Caki2 (cell line): ENCODE measurements around the gene DNAJC9. TPM values are rescaled to one million over a fixed set of nuclear protein-coding genes. Genes with fewer than 3 reads are reported as not detected.
A peak's percentile ranks its signal among the peaks of the same experiment; 100 is the strongest.

ENCODE experiments used
- DNase-seq: peaks from one replicate; pipeline ENCODE4 v3.0.0-alpha.2; 2015; ENCODE audit warnings: low read depth
- in situ Hi-C: cut with HindIII; loops from 2 replicates; pipeline ENCODE4 v1.10.0; 2016; ENCODE audit warnings: low sequenced_read_pairs, low pct_unique_long_range_greater_than_20kb, mixed read lengths
- total RNA-seq: library from RNA; depleted of rRNA; stranded (reverse); fragments of >200 nt; shearing (Covaris generic); gene quantifications from 2 replicates; pipeline ENCODE4 v1.2.3, GENCODE V29; 2014; ENCODE audit warnings: low replicate concordance; rRNA removed

Gene DNAJC9
- total RNA-seq, 1 experiment from 2014 or later = 35.6 TPM

GRCh38 chr10:73209705-73210104, 37.4 kb downstream of the DNAJC9 start:
- in situ Hi-C loops = no loop called here
- peak; percentile 61 for DNase-seq

- in situ Hi-C loops = no loop called here
- DNase-seq = no peak
These were observed 39.2 kb downstream of the DNAJC9 start for GRCh38 chr10:73207883-73208282.

GRCh38 chr10:73206385-73206784, 40.7 kb downstream of the DNAJC9 start:
- in situ Hi-C loops = no loop called here
- no peak for DNase-seq

- in situ Hi-C loops = no loop called here
These were observed 41.2 kb downstream of the DNAJC9 start for GRCh38 chr10:73205890-73206289.

GRCh38 chr10:73205081-73205480, 42.0 kb downstream of the DNAJC9 start:
- in situ Hi-C loops = no loop called here
- no peak for DNase-seq

More at GRCh38 chr10:73205890-73206289, 41.2 kb downstream of the DNAJC9 start:
- no peak for DNase-seq

Other genes with a start within 250 kb of the DNAJC9 start
- gene P4HA1, start 150.4 kb downstream of the DNAJC9 start, total RNA-seq = 102 and 110 TPM in 2 replicates
- gene NUDT13, start 136.8 kb downstream of the DNAJC9 start, total RNA-seq = 3.4 and 4.7 TPM in 2 replicates
- gene ECD, start 79.2 kb downstream of the DNAJC9 start, total RNA-seq = 44.6 and 45.7 TPM in 2 replicates
- 11.1 and 11.5 TPM in 2 replicates for gene FAM149B1, start 79.1 kb downstream of the DNAJC9 start, total RNA-seq
- 67.5 and 86.6 TPM in 2 replicates for gene MRPS16, start 5.4 kb upstream of the DNAJC9 start, total RNA-seq
- 0.78 and 3.4 TPM in 2 replicates for gene CFAP70, start 111.6 kb upstream of the DNAJC9 start, total RNA-seq
- 84.4 and 96.7 TPM in 2 replicates for gene ANXA7, start 166.8 kb upstream of the DNAJC9 start, total RNA-seq
- gene MSS51, start 186.3 kb upstream of the DNAJC9 start, total RNA-seq = 0.41 TPM in 1 of 2 replicates, not detected in the other
- 1.5 and 2.6 TPM in 2 replicates for gene PPP3CB, start 248.8 kb upstream of the DNAJC9 start, total RNA-seq